Stimulated activated CD8-positive, alpha-beta memory T cell treated with anti-CD3 and anti-CD28 coated beads, Interleukin-12 subunit alpha, Interleukin-12 subunit beta, amount 100 ng/mL, for 4 hours (primary cell): ENCODE measurements around the gene CFAP54.

Source experiments
- DNase-seq: peaks from one replicate; pipeline ENCODE4 v3.0.0-alpha.2; 2020; ENCODE audit warnings: low read depth

The CFAP54 gene

DNA sequence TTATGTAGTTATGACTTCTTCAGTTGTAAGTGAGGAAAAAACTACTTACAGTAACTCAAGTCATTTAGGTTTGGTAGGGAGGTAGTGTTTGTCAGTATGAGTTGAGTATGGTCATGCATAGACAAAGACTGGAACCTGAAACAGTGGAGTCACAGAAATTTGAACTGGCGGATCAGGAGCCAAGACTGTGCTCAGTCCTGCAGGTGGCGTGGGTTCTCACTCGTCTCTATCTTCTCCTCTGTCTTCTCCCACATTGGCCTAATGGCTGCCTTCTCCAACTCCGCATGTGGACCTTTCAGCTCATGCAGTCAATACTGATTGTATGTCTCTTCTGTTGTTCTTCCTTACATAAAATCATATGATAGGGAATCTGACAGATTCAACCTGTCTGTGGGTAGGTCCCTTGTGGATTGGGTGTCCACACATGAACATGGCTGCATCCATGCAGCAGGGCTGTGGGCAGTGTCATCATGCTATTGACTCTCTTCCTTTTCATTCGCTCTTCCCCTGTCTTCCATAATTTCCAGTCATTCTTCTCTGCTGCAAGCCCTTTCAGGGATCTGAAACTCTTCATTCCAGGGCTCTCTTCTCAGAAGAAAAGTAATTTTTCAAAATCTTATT is 338.9 kb downstream of the CFAP54 start:
- DNase-seq = no peak

DNA sequence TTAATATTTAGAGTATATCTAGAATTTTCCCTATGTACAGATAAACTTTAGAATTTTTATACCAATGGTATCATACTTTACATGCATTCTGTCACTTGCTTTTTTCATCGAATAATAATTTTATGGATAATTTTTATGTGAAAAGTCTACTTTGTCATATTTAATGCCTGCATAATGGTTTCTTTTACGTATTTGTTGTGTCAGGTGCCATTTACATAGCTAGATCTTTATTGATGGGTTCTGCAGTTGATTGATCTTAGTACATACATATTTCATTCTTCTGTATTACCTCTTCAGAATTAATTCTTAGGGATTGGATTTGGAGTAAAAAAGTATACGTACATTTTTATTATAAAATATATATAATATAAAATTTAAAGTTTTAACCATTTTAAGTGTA is 340.0 kb downstream of the CFAP54 start:
- DNase-seq = no peak

DNA sequence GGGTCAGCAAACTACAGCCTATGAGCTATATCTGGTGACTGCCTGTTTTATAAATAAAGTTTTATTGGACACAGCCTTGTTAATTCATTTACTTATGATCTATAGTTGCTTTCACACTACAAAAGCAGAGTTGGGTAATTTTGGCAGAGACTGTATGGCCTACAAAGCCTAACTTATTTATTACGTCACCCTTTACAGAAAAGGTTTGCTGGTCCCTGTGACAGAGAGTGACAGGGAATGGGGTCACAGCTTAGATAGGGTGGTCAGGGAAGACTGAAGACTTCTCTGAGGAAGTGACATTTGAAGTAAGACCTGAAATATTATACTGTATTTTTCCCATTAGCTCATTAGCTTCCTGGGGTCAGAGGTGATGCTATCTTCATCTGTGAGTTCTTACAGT is 342.0 kb downstream of the CFAP54 start:
- no peak for DNase-seq

DNA sequence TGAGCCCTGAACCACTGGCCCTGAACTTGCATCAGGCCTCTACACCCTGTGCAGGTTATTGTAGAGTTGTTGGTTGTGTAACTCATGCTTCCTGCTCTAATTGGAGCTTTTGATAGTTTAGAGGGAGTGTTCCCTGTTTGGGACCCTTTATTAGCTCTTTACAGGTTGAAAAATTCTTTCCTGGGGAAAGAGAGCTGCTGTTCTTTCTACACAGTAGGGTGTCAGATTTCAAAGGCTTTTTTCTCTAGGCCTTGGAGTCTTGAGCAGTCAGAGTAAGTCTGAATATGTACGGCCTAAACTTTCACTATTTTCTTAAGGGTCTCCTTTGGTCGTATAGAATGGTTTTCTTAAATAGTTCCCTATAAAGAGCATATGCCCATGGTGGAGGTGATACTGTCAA is 356.9 kb downstream of the CFAP54 start:
- DNase-seq = no peak

DNA sequence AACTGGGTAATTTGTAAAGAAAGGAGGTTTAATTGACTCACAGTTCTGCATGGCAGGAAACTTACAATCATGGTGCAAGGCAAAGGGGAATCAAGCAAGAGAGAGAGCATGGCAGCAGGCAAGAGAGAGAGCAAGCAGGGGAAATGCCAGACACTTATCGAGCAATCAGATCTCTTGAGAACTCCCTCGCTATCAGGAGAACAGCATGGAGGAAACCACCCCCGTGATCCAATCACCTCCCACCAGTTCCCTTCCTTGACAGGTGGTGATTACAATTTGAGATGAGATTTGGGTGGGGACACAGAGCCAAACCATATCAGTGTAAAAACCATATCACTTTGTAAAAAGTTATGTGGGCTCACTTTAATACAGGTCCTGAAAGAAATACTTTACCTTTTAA is 361.3 kb downstream of the CFAP54 start:
- no peak for DNase-seq

DNA sequence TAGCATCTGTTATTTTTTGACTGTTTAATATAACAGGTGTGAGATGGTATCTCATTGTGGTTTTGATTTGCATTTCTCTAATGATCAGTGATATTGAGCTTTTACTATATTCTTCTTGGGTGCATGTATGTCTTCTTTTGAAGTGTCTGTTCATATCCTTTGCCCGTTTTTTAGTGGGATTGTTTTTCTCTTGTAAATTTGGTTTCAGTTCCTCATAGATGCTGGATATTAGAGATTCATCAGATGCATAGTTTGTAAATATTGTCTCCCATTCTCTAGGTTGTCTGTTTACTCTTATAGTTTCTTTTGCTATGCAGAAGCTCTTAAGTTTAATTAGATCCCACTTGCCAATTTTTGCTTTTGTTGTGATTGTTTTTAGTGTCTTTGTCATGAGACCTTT is 368.8 kb downstream of the CFAP54 start:
- DNase-seq = no peak

DNA sequence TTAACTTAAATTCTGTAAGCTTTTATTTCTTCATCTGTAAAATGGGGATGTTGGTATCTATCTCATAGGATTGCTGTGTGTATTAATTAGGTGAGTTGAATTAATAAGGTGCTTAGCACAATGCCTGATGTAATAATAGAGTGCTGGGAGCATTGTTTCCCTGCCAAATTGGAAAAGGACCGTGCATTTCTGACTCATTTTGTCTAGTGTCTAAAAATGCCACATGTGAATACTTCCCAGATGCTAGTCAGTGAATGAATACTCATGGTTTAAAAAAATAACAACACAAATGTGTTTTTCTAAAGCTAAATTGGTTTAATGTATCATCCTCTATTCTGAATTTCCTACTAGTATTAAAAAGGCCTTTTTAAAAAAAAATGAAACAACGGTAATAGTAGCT is 372.3 kb downstream of the CFAP54 start:
- no peak for DNase-seq

DNA sequence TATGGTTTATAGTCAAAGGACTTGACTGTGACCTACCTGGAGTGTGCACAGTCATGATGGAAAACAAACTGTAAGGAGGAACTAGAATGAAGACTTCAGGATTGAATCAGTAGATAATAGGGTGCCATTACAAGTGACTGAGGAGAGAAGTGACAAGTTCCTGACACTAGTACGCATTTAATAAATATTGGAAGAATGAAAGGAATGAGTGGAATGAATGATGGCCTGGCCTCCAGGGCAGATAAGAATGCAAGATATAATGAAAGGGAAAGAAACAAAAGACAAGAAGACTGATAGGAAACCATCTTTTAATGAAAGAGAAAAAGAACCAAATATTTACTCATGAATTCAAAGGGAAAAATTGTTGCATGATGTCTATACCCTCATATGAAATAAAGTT is 372.9 kb downstream of the CFAP54 start:
- no peak for DNase-seq

DNA sequence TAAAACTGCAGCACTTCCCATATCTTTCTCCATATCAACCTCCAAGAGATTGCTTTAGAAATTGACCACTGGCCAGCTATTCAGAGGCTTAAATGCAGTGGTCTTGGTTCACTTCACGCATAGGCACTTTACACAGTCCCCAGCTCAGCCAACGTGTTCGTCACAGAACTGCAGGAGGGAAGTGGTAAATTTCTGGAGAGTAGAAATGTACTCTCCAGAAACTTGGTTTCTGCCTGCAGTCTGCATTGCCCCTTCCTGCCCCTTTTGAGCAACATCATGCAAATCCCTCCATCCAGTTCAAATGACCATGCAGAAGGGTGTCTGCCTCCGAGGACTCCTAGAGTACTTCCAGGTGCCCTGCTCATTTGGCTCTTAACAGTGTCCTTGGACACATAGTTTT is 375.0 kb downstream of the CFAP54 start:
- DNase-seq = no peak

DNA sequence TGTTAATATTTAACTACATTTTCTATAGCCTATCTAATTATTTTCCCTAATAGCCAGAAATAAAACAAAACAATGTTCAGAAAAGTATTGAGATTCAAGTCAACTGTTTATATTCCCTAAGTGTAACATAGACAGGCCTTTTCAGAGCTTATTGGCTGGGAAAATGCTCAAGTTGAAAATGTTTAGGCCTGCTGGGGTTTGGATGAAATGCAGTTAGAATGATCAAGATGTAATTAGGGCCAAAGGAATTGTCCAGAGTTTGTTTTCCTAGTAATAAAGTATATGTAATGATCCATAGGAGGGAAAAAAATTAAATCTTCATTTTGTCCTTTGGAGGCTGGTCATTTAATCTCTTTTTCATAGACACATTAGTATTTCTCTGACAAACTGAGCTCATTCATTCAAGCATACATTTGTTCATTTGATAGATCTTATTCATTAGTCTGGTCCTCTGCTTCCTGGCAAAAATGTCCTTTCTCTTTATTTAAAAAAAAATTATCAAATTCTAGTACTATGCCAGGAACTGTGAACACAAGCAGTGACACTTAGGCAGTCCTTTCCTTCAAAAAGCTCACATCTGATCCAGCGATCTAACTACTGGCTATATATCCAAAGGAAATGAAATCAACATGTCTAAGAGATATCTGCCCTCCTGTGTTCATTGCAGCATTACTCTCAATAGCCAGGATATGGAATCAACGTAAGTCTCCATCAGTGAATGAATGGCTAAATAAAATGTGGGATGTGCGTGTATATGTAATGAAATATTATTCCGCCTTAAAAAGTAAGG is 377.6 kb downstream of the CFAP54 start:
- no peak for DNase-seq

DNA sequence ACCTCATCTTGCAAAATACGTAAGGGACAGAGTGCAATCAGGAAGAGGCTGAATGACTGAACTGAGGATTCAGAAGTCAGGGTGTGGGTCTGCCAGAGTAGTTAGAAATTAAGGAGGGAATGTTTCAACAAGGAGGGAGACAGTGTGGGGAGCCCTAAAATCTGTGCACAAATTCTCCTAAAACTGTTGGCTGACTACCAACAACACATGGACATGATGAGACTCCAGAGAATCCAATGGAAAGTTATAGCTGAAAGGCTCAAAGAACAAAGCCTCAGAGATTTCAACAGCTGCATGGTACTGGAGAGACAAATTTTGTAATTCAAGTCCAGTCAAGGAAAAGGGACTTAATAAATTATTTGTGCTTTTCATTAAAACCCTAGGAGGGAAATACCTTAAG is 381.6 kb downstream of the CFAP54 start:
- DNase-seq = no peak

DNA sequence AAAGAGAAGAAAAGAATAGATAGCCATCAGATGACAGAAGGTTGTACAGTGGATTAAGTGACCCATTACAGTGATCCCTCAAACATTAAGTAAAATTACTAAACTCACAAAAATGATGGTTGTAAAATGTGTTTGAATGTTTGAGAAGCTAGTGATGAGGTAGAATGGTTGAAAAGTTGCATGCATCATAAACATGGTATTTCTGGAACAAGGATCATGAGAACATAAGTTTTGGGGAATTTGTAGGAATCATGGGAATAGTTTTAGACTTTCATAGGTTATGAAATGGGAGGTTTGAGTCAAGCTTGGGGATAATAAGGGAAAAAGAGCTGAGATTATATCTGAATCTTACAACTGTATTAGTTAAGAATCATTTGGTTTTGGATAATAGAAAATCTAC is 383.6 kb downstream of the CFAP54 start:
- DNase-seq = no peak

DNA sequence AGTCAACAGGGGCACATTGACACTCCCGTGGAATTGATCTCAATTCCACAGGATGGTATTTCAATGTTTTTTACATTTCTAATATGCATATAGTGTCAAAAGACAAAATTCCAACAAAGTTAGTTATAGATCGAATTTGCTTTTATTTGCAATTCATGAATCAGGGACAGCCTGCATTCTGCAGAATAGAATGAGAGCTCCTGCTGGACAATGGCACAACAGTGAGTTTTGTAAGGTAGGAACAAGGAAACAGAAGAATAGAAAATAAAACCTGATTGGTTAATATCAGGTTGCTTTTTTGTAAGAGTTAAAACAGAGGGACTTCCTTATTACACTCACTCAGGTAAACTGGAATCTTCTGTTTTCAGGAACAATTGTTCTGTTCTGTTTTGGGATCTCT is 384.8 kb downstream of the CFAP54 start:
- DNase-seq = no peak

DNA sequence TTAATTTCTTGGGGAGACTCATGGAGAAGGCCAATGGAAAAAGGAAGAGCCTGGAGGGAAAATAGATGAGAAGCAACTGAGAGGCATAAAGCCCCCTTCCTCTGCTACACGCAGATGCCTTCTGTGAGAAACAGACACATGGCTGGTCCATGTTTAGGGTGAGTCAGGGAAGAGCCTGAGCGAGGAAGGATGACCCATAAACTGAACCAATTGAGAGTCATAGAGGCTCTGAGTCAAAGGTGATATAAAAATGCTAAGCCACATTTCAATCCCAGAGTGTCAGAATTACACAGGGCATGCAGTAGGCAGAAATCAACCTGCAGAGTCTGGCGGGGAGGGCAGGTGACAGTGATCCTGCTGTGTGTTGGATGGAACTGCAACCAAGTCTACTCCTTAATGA is 387.6 kb downstream of the CFAP54 start:
- DNase-seq = no peak

DNA sequence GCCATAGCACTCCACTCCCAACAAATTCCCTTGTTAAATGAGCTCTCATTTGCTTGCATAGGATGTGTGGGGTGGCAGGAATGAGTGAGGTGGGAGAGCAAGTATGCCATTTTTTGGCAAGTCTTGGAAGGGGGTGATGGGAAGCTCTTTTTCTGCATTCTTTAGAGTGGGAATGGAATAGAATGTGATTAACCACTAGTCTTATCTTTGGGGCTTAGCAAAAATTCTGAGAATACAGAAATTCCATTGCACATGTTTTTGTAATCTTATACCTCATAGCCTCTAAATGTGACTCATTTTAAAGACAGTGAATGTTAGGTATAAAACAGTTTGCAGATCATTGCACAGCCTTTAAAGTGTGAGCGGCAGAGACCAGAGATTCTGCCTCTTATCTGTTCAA is 389.3 kb downstream of the CFAP54 start:
- DNase-seq = no peak

DNA sequence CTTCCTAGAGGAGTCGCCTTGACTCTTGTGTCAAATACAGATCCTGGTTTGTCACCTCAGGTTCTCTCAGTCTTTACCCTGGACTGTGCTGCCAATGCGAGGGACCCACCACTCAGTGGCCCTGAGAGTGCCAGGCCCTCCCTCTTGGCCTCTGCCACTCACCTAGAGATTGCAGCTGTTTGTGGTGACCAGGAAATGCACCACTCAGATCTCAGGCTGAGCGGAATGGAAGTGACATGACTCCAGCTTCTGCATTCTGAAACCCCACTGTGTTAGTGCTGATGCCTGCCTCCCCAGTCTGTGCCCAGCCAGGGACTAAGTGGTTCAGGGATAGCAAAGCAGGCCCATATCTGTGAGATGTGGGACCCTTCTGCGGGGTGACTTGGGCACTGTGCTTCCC is 389.9 kb downstream of the CFAP54 start:
- no peak for DNase-seq

DNA sequence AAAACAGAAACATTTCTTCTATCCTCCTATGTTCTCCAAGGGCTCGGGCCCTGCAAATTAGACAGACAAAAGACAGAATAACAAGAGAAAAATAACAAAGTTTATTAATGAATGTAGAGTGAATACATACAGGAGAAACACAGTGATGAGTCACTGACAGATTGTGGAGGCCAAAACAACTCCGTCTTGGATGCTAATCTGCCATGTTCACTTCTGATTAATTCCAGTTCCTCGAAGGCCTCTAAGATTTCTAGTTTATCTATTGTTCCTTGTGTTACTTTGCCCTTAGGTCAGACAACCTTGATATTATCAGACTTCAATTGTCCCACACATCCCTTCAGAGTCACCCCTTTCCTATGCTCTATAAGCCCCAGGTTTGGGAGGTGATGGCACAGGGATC is 390.8 kb downstream of the CFAP54 start:
- DNase-seq = no peak

DNA sequence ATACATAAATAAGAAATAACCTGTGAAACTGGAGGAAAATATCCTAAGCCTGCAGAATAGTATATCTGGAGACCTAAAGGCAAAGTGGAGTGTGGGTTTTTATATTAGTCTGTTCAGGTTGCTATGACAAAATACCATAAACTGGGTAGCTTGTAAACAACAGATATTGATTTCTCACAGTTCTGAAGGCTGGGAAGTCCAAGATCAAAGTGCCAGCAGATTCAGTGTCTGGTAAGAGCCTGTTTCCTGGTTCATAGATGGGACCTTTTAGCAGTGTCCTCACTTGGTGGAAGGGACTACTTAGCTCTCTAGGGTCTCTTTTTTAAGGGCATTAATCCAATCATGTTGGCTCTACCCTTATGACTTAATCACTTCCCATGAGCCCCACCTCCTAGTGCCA is 392.2 kb downstream of the CFAP54 start:
- no peak for DNase-seq

DNA sequence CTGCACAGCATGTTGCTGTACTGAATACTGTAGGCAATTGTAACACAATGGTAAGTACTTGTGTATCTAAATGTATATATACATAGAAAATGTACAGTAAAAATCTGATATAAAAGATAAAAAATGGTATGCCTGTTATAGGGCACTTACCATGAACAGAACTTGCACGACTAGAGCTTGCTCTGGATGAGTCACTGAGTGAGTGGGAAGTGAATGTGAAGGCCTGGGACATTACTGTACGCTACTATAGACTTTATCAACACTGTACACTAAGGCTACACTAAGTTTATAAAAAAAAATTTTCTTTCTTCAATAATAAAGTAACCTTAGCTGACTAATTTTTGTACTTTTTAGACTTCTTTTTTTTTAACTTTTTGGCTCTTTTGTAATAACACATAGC is 393.5 kb downstream of the CFAP54 start:
- DNase-seq = no peak

DNA sequence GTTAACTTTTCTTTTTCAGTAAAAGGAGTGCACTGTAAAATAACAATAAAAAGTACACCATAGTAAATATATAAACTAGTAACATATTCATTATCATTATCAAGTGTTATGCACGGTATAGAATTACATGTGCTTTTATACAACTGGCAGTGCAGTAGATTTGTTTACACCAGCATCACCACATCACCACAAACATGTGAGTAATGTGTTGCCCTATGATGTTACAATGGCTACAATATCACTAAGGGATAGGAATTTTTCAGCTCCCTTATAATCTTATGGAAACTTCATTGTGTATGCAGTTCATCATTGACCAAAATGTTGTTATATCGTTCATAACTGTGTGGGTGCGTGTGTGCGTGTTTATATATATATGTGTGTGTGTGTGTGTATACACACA is 394.2 kb downstream of the CFAP54 start:
- no peak for DNase-seq

DNA sequence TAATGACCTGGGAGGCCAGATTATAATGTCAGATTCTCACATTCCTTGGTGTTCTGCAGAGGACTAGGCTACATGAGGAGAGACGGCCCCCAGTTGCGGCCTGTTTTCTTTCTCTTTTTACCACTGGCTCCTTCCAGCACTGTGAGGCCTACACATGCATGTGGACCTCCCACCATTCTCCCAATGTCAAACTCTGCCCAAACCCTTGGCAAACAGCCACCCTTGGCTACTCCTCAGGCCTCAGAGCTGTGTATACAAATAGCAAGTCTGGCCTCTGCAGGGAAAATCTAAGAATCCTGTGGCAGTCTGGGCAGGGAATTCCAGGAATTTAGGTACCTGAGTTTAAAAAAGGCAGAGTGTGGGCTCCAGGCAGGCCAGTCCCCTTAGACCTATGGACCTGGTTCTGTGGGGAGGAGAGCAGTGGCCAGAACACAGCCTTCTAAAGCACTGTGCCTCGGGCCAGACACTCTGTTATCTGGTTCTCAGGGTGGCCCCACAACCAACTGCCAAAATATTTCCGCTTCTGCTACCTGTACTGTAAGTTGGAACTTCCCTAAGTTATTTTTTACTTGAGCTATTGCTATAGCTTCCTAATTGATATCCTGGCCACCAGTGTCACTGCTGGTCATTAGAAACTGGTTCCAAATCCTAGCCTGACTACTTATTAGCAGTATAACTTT is 397.8 kb downstream of the CFAP54 start:
- no peak for DNase-seq

DNA sequence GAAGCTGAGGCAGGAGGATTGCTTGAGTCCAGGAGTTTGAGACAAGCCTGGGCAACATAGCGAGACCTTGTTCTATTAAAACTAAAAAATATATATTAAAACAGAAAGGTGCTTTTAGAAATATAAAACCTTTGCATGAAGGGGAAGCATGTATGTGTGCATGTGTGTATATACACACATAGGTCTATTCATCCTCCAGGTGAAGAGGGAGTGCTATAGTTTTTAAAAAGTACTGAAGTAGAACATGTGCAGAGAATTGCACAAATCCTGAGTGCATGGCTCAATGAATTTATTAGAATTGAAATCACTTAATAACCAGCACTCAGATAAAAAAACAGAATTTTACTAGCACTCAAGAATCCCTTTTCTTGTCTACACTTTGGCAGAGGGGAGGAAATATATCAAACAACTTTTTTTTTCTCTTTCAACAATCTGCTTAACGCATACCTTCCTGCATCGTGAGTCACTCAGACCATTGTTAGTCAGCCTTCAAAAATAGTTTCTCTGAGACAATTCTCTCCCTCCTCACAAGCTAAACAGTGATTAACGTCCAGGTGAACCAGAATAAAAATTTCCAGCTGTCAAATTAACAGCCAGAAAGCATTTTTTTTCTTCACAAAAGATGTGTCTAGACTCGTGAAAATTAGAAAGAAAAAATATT is 400.0 kb downstream of the CFAP54 start:
- no peak for DNase-seq

DNA sequence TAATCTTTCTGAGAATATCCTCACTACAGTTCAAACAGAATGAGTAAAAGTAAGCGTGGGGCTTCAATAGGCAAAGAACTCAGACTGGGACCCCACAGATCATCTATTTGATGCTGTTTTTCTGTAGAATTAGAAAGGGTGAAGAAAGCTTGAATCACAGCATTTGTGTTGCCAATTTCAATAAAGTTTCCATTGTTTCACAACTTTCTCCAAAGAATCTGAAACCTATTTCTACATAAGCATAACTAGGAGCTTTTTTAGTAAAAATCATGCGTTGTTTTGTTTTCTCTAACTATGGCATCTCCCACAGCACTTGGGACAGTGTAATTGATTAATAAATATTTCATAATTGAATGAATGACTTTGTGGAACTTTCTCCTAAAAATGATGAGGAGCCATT is 401.0 kb downstream of the CFAP54 start:
- DNase-seq = no peak
